HG02798 (cell line): Measurements from ENCODE around the gene DGKB.

Source experiments
- ATAC-seq: cut with Tn5 transposase; IDR thresholded peaks from one replicate; pipeline ENCODE4 v1.9.1; 2021; ENCODE audit warnings: mild to moderate bottlenecking; ENCODE audit not compliant: unreplicated experiment, poor library complexity

The DGKB gene

DNA sequence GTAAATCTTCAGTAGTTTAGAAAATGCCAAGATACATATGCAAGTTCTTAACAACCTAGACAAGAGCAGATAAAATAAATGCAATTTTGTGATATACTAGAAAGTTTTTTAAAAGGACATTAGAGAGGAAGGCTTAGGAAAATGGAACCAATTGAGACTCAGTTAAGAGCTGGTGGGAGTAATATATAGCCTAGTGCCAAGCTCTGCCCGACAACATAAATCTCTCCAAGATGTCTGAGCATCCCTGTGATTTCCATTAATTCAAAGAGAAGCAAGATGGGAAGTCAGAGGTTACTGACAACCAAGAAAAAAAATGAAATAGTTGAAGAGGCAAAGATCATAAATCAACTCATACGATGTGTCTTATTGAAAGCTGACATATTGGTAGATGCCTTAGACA, 74.5 kb downstream of the DGKB start:
- no peak for ATAC-seq

DNA sequence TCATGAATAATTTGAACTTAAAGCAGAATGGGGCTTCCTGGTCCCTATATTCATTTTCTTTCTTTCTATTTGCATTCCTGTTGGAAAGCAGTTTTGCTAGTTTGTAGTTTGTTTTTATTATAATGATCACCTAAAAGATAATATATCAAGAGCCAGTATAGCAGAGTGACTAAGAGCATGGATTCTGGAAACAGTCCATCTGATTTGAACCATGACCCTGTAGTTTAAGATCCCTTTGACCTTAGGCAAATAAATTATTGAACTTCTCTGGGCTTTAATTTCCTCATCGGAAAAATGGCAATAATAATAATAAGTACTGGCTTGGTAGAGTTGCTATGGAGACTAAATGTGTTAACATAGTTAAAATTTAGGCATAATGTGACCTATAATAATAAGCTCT, 76.1 kb downstream of the DGKB start:
- no peak for ATAC-seq

DNA sequence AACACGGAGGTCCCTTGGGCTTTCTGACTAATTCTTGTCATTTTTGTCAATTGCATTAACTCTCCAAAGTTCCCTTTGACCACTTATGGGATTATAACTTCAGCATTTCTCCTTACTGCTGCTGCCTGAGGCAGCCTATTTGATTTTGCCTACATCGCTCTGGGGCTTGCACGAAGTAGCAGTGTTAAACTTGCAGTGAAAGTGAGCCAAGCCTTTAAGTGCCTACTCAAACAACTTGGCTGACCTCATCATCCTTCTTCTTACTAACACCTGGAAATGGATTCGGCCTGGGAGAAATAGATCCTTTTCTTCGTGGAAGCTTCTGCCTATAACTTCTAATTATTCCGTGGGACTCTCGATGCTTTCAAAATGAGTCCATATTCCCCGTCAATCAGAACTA, 76.6 kb downstream of the DGKB start:
- ATAC-seq: no peak

GRCh38 chr7:14822481-14822854, 80.1 kb downstream of the DGKB start:
- no peak for ATAC-seq

GRCh38 chr7:14821757-14822480, 80.6 kb downstream of the DGKB start:
- no peak for ATAC-seq

GRCh38 chr7:14818871-14819270, 83.7 kb downstream of the DGKB start:
- no peak for ATAC-seq

DNA sequence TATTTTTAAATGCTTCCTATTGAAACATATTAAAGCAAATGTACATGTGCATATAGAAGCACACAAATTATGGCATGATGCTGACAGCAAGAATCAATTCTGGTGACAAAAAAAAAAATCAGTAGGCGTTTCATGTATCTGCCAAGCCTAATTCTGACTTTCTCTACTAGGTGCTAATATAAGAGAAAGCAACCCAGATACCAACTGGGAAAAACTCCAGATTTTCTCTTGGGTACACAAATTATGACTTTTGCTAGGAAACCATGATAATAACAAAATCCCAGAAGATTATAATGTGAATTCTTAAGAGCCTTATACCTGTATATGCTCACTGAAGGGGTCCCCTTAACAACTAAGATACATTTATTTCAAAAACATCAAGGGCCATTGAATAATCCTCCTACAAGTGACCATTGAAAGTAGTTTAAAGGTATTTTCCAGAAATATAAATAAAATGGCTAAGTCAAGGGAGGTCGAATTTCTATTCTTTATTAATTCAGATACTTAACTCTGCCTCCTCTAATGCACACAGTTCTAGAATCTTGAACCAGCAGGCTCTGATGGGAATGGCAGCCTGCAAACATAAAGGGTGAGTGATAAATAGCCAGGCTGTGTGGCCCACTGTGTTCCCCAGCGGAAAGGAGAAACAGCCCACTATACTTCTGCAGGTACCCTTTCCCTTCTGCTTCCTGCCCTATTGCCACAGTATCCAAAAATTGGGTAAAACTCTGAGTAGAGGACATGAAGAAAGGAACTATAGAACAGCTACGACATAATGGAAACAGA, 84.5 kb downstream of the DGKB start:
- no peak for ATAC-seq

GRCh38 chr7:14807507-14807906, 95.0 kb downstream of the DGKB start:
- ATAC-seq: no peak

GRCh38 chr7:14806891-14807290, 95.7 kb downstream of the DGKB start:
- no peak for ATAC-seq

GRCh38 chr7:14805105-14805719, 97.3 kb downstream of the DGKB start:
- no peak for ATAC-seq

DNA sequence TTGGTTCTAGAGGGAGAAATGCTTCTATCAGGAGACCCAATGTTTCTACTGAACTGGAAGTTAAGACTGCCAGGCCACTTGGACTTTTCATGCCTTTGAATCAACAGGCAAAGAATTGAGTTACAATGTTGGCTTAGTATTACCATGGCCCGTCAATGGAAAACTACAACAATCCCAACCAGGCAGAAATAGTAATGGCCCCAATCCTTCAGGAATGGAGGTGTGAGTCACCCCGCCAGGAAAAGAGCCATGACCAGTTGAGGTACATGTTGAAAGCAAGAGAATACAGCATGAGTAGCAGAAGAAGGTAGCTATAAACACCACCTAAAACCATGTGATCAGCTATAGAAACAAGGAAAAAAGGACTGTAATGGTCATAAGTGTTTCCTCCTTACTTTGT, 101.9 kb downstream of the DGKB start:
- ATAC-seq: no peak

GRCh38 chr7:14793151-14793550, 109.4 kb downstream of the DGKB start:
- no peak for ATAC-seq

- ATAC-seq: no peak
Observed at GRCh38 chr7:14787551-14787950, 115.0 kb downstream of the DGKB start.

GRCh38 chr7:14786314-14786895, 116.1 kb downstream of the DGKB start:
- ATAC-seq: no peak

DNA sequence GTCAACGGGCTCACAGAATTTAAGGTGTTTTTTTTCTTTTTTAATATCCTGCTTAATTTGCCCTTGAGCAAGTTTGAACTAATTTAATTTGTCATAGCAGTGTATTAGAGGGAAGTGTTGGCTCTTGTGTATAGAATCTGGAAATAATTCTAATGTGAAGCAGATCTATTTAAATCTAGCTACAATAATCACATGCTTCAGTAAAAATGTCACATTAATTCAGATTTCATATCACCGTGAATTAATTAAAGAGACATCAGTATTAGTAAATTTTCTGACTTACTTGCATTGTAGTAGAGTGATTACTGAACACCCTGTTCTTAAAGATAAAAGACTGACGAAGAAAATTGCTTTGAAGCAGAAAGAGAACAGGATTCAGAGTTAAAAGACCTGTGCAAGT, 124.7 kb downstream of the DGKB start:
- ATAC-seq: no peak

- ATAC-seq: no peak
Observed at GRCh38 chr7:14776266-14776665, 126.3 kb downstream of the DGKB start.

GRCh38 chr7:14773729-14774271, 128.8 kb downstream of the DGKB start:
- ATAC-seq: no peak

GRCh38 chr7:14770614-14771013, 131.9 kb downstream of the DGKB start:
- no peak for ATAC-seq

- ATAC-seq: no peak
Observed at GRCh38 chr7:14769261-14769660, 133.3 kb downstream of the DGKB start.

DNA sequence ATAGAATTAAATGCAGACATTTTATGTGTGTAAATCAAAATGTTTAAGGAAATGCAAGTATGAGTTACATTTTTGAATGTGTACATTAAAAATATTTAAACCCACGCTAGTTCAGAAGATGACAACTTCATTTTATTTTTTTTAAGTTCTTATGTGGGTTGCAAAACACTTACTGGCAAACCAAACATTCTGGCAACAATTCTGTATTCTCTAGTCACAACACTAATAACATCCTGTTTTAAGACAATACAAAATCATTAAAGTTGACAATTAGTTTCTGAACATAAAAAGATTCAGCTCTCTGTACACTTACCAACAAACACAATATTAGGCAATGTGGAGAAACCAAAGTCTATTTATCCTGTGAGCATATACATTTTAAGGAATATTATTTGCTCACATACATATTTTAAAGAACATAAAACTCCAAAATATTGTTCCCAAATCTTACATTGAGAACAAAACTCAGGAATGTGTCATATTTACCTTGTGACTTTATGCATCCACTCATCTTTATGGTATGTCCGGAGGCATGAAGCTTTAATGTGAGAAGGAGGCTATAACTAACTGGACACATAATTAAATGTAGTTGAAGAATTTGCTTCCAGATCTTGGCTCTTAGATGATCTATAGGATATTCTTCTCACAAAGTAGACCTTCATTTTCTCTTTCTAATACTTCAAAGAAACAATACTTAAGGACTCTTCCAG, 134.7 kb downstream of the DGKB start:
- no peak for ATAC-seq
